Osteocyte (in vitro differentiated cells): ENCODE data around the gene CD1B. TPM values are rescaled to one million over a fixed set of nuclear protein-coding genes. Genes with fewer than 3 reads are reported as not detected.
"Not testable (repeated sequence)": the region's sequence is repeated elsewhere in the genome, so short reads cannot be mapped to it uniquely, and the experiment has no call there.

Source experiments
- DNase-seq: peaks from one replicate; pipeline ENCODE4 v3.0.0; 2021; ENCODE audit warnings: mixed read lengths; ENCODE audit not compliant: unreplicated experiment; ENCODE audit errors: extremely low spot score
- H3K27ac Mint-ChIP-seq: one replicate; pipeline ENCODE4 v1.8.0; 2021; ENCODE audit warnings: mild to moderate bottlenecking, mixed read lengths; ENCODE audit not compliant: unreplicated experiment
- H3K27me3 Mint-ChIP-seq: one replicate; pipeline ENCODE4 v1.8.0; 2021; ENCODE audit warnings: mixed read lengths; ENCODE audit not compliant: unreplicated experiment
- H3K36me3 Mint-ChIP-seq: one replicate; pipeline ENCODE4 v1.8.0; 2021; ENCODE audit warnings: mixed read lengths; ENCODE audit not compliant: unreplicated experiment
- H3K4me1 Mint-ChIP-seq: one replicate; pipeline ENCODE4 v1.8.0; 2021; ENCODE audit warnings: mixed read lengths; ENCODE audit not compliant: unreplicated experiment
- H3K4me3 Mint-ChIP-seq: one replicate; pipeline ENCODE4 v1.8.0; 2021; ENCODE audit warnings: mild to moderate bottlenecking, moderate library complexity, mixed read lengths; ENCODE audit not compliant: unreplicated experiment
- H3K9me3 Mint-ChIP-seq: one replicate; pipeline ENCODE4 v1.8.0; 2021; ENCODE audit warnings: mixed read lengths; ENCODE audit not compliant: unreplicated experiment
- total RNA-seq: library from RNA; stranded (reverse); gene quantifications from 2 replicates; pipeline ENCODE4 v1.2.1, GENCODE V29; 2021
- TF ChIP-seq, protein P1 (sequence below): fragments of 200-600 bp; sonication (generic); IDR thresholded peaks from 2 replicates; pipeline ENCODE4 v1.5.0; 2021; ENCODE audit warnings: antibody characterized with exemption, mild to moderate bottlenecking, moderate library complexity

CD1B gene
- total RNA-seq, 1 donor from 2014 or later = not detected

DNA sequence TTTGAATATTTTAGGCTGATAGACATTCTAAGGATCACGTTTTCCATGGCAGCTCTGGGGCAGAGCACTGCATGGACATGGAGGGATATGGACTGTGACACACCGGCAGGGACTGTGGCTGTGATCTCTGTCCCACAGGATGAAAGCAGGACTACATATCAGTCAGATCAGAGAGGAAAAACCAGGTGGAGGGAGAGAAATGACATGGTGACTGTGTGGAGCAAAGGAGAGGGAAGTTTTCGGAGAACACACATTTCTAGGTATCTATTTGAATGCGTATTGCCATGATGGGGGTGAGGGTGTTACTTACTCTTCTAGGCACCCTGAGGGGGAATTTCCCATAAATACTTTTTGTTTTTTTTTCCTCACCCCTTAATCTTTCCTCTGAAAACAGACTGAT is 44.8 kb downstream of the CD1B start:
- Mint-ChIP-seq H3K27ac (no peak overlapping the region), H3K4me3 (no peak overlapping the region), H3K9me3 (no peaks in the 10 kb centered on the region), H3K4me1 (no peaks in the 10 kb centered on the region), H3K36me3 (no peaks in the 10 kb centered on the region), H3K27me3 (peaks cover 2% of the 10 kb centered on the region)
- DNase-seq = no peak
- TF ChIP-seq, protein P1, sequence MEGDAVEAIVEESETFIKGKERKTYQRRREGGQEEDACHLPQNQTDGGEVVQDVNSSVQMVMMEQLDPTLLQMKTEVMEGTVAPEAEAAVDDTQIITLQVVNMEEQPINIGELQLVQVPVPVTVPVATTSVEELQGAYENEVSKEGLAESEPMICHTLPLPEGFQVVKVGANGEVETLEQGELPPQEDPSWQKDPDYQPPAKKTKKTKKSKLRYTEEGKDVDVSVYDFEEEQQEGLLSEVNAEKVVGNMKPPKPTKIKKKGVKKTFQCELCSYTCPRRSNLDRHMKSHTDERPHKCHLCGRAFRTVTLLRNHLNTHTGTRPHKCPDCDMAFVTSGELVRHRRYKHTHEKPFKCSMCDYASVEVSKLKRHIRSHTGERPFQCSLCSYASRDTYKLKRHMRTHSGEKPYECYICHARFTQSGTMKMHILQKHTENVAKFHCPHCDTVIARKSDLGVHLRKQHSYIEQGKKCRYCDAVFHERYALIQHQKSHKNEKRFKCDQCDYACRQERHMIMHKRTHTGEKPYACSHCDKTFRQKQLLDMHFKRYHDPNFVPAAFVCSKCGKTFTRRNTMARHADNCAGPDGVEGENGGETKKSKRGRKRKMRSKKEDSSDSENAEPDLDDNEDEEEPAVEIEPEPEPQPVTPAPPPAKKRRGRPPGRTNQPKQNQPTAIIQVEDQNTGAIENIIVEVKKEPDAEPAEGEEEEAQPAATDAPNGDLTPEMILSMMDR = no peak

DNA sequence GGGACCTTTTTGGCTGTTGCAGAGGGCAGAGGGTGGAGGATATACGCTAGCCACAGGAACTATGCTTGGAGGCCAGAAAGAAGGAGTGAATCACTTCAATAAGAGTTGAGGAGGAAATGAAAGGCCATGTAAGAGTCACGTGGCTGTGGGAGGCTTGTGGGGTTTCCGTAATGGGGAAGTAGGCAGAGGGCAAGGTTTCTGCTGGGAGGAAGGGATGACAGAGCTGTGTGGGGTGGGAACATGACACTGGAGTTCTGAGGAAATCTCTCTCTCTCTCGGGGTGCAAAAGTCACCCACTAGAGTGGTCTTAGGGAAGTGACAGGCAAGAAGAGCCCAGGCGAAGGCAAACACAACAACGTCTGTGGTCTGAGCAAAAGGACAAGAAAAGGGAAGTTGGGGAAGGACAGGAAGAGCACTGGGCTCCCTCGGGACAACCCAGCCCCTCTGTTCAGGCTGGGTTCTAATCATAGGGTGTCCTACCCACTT is 45.5 kb downstream of the CD1B start:
- DNase-seq = no peak
- Mint-ChIP-seq H3K36me3 (no peaks in the 10 kb centered on the region), H3K27ac (no peak overlapping the region), H3K27me3 (peaks cover 2% of the 10 kb centered on the region), H3K4me1 (no peaks in the 10 kb centered on the region), H3K9me3 (no peaks in the 10 kb centered on the region), H3K4me3 (no peak overlapping the region)
- TF ChIP-seq, protein P1 = no peak

DNA sequence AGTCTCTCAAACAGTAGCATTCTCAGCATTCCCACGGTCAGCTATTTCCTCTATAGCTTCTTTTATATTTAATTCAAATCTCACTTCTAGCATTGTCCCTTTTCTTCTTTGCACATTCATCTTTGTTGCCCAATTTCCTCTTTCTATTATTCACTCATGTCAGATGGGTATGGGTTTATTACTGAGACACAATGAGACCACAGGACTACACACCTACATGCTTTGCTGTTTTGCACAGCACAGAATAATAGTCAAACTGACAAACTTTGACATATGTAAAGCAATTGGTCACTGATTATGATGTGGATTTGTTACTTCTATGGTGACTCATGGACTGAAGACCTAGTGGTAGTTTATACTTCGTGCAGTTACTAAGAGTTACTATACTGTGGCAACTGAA is 47.4 kb downstream of the CD1B start:
- Mint-ChIP-seq H3K4me3 (no peak overlapping the region), H3K36me3 (no peaks in the 10 kb centered on the region), H3K27me3 (peaks cover 2% of the 10 kb centered on the region), H3K27ac (no peak overlapping the region), H3K9me3 (no peaks in the 10 kb centered on the region), H3K4me1 (no peaks in the 10 kb centered on the region)
- no peak for DNase-seq
- TF ChIP-seq, protein P1 = no peak

DNA sequence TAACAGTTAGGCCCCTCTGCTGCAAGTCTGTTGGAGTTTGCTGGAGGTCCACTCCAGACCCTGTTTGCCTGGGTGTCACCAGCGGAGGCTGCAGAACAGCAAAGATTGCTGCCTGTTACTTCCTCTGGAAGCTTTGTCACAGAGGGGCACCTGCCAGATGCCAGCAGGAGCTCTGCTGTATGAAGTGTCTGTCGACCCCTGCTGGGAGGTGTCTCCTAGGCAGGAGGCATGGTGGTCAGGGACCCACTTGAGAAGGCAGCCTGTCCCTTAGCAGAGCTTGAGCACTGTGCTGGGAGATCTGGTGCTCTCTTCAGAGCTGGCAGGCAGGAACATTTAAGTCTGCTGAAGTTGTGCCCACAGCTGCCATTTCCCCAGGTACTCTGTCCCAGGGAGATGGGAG is 48.9 kb downstream of the CD1B start:
- H3K27me3 Mint-ChIP-seq, H3K9me3 Mint-ChIP-seq, DNase-seq, H3K4me3 Mint-ChIP-seq, H3K4me1 Mint-ChIP-seq, H3K27ac Mint-ChIP-seq, H3K36me3 Mint-ChIP-seq: not testable (repeated sequence)

Other genes with a start within 250 kb of the CD1B start
- not detected in 2 replicates for gene CD1D, start 150.6 kb downstream of the CD1B start, total RNA-seq
- not detected in 2 replicates for gene CD1A, start 77.1 kb downstream of the CD1B start, total RNA-seq
- not detected in 2 replicates for gene CD1C, start 41.6 kb downstream of the CD1B start, total RNA-seq
- gene CD1E, start 22.4 kb upstream of the CD1B start, total RNA-seq = not detected in 2 replicates
- not detected in 2 replicates for gene OR10T2, start 67.9 kb upstream of the CD1B start, total RNA-seq
- not detected in 2 replicates for gene OR10K2, start 94.7 kb upstream of the CD1B start, total RNA-seq
- not detected in 2 replicates for gene OR10K1, start 130.3 kb upstream of the CD1B start, total RNA-seq
- gene OR10R2, start 140.7 kb upstream of the CD1B start, total RNA-seq = not detected in 2 replicates
- gene OR6Y1, start 222.9 kb upstream of the CD1B start, total RNA-seq = not detected in 2 replicates
- not detected in 2 replicates for gene OR6P1, start 239.0 kb upstream of the CD1B start, total RNA-seq
- gene OR10X1, start 248.4 kb upstream of the CD1B start, total RNA-seq = not detected in 2 replicates